ENCODE results near the gene PIP4K2B.

GRCh38 chr17:38751808-38752307, 47.5 kb downstream of the PIP4K2B start:
- TF ChIP-seq, protein P1, sequence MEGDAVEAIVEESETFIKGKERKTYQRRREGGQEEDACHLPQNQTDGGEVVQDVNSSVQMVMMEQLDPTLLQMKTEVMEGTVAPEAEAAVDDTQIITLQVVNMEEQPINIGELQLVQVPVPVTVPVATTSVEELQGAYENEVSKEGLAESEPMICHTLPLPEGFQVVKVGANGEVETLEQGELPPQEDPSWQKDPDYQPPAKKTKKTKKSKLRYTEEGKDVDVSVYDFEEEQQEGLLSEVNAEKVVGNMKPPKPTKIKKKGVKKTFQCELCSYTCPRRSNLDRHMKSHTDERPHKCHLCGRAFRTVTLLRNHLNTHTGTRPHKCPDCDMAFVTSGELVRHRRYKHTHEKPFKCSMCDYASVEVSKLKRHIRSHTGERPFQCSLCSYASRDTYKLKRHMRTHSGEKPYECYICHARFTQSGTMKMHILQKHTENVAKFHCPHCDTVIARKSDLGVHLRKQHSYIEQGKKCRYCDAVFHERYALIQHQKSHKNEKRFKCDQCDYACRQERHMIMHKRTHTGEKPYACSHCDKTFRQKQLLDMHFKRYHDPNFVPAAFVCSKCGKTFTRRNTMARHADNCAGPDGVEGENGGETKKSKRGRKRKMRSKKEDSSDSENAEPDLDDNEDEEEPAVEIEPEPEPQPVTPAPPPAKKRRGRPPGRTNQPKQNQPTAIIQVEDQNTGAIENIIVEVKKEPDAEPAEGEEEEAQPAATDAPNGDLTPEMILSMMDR (IDR thresholded peaks at IDR 0.05) = no peak
- no peak for TF ChIP-seq EZH2 (IDR thresholded peaks at IDR 0.05; ENCODE audit: borderline replicate concordance, insufficient read depth, low read depth, low read length, poor library complexity, severe bottlenecking)

All from B cell (primary cell).